HG02981 (cell line): ENCODE measurements around the gene IFRD2.
A peak's percentile ranks its signal among the peaks of the same experiment; 100 is the strongest.

ENCODE experiments used
- ATAC-seq: cut with Tn5 transposase; IDR thresholded peaks from one replicate; pipeline ENCODE4 v1.9.1; 2021; ENCODE audit warnings: mild to moderate bottlenecking, moderate library complexity; ENCODE audit not compliant: unreplicated experiment

IFRD2 gene

GRCh38 chr3:50302095-50303012 is 10.1 kb upstream of the IFRD2 start:
- no peak for ATAC-seq

GRCh38 chr3:50300681-50301254 is 8.5 kb upstream of the IFRD2 start:
- no peak for ATAC-seq

DNA sequence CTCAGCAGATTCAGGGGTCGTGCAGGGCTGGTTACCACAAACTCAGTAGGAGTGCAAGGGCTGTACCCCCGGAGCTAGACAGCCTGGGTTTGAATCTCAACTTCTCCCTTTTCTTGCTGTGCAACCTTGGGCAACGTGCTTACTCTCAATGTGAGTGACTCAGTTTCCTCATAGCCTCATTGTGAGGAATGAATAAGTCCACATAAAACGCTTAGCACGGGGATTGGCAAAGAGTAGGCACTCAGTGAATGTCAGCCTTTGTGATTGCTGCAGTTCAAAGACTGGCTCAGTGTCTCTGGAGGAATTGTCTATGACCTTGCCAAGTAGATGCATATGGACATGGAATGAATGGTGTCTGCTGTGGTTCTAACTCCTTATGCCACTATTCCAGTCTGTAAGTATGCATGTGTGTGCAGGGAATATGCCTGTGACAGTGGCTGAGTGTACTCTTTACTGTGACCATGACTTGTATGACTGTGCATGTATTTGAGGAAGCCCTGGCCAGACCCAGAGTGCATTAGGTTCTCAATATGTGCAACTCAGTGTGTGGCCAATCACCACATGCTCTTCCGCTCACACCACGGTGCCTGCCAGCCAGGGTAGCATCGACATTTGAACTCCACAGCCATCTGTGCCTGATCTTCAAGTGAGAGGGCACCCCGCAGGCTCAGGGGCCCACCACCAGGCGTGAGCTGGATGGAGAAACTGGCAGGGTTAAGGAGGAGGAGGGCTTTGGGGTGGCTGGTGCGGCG is 7.9 kb upstream of the IFRD2 start:
- no peak for ATAC-seq

DNA sequence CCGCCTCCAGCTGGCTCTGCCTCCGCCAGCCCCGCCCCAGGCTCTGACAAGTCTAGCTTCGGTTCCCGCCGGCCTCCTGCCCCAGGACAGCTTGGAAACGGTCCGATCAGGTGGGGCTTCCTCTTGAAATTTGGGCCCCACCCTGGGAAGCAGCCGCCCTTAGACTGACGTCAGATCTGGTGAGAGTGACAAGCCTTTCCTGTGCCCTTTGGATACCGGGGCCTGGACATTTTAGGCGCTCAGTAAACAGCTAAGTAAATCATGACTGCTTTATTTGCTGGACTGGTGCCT is 7.4 kb upstream of the IFRD2 start:
- no peak for ATAC-seq

DNA sequence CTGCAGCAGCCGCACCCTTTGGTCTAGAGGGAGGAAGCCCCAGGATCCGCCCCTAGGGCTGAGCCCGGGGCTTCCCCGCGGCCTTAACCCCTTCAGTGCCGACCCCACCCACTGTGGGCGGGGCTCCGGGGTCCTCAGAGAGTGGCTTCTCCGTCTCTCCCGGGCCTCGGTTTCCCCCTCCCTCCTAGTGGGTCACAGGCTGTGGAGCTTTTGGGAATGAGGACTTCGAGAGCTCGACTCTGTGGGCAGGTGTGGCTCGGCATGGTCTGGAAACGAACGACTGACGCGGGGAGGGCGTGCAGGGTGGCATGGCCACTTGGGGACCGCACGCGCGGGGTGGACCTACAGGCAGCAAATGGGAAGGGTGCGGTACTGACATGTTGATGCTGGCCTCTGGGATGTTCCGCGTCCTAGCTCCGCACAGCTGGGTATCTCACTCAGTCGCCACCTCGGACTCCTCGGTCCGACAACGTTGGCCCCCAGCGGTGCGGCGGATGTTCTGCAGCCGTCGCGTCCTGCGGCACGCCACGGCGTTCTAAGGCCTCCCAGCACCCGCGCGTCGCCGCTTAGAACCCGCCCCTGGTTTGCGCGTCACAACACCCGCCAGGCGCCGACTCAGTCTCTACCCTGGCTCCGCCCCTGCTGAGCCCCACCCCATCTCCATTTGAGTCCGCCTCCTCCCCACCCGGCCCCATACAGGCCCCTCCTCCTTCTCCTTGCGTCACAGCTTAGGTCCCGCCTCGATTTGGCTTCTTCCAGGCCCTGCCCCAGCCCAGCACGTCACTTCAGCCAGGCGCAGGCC is 6.8 kb upstream of the IFRD2 start, which contains the start of the genes HYAL3 and NAA80:
HYAL3 (minus strand) TSS at position 570 of the 802 bp plus-strand sequence. CDS start 3,803 bp downstream, outside the sequence.
NAA80 (minus strand) TSS at position 570 of the 802 bp plus-strand sequence. CDS start 1,942 bp downstream, outside the sequence.
- peak; percentile 86 for ATAC-seq

DNA sequence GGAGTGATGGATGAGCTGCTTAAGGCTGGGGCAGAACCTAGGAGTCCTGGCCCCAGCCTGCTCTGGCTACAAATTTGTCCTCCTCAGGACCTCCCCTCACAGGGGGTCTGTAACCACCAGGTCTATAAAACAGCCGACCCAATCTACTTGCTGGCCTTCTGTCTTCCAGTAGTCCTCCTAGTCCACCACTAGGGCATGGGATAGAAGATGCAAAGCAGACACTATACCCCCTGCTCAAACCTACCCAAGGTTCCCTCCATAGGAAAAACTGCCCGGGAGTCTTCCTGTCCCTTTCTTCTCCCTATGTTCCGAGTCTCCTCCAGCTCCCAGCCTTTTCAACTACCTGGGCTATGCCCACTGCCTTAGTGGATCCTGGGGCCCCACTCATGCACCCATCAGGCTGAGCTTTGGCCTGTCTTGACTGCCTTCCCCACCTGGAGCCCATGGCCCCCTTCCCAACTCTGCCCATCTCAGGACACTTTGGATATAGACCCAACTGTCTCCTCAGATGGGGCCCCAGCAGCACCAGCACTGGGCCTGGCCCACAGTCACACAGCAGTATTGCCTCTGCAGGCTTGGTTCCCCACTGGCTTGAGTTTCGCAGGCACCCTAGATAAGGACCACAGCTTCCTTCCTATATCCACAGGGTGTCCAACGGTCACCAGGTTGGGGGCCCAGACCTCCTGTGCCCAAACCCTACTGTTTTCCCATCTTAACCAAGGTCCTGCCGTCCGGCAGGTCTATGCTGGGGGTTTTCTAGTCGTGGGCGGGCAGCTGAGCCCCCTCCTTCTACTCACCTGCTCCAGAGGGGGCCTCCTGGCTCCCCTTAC is 5.9 kb upstream of the IFRD2 start:
- ATAC-seq, result no peak

DNA sequence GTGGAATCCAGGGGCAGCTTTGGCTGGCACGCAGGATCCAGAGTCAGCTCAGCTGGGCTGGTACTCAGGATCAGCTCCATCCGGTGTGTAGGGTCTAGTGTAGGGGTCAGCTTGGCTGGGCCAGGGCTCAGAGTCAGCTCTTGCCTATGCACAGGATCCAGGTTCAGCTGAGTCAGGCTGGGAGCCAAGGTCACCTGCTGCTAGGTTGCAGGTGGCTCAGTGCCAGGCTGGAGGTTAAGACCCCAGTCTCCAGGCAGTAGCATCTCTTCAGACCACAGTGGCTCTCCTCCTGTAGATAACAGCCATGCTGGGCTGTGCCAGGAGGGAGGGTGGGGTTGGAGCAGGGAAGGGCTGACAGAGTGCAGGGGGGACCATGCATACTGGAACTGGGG is 5.2 kb upstream of the IFRD2 start:
- ATAC-seq, result no peak

DNA sequence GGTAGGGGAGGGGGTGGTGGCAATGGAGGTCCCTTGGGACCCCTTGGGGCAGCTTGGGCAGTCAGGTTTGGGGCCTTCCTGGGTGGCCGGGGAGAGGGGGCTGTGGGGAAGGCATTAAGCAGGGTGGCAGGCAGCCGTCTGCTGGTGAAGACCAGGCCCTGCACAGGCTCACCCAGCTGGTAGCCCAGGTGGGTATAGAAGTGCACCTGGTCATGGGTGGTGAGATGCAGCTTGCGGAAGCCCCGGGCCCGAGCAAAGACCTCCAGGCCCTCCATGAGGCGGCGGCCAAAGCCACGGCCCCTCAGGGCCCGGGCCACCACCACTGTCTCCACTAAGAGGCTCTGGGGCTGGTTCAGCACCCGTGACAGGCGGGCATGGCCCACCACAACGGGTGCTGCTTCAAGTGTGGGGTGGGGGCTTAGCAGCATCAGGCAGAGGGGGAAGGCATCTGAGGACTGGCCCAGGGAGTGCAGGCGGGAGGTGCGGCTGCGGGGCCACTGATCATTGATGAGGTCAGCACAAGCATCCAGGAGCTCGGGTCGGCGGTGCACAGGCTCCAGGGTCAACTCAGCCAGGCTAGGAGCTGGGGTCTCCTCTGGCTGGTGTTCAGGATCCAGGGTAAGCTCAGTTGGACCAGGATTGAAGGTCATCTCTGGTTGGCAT is 4.6 kb upstream of the IFRD2 start:
- ATAC-seq, result no peak

DNA sequence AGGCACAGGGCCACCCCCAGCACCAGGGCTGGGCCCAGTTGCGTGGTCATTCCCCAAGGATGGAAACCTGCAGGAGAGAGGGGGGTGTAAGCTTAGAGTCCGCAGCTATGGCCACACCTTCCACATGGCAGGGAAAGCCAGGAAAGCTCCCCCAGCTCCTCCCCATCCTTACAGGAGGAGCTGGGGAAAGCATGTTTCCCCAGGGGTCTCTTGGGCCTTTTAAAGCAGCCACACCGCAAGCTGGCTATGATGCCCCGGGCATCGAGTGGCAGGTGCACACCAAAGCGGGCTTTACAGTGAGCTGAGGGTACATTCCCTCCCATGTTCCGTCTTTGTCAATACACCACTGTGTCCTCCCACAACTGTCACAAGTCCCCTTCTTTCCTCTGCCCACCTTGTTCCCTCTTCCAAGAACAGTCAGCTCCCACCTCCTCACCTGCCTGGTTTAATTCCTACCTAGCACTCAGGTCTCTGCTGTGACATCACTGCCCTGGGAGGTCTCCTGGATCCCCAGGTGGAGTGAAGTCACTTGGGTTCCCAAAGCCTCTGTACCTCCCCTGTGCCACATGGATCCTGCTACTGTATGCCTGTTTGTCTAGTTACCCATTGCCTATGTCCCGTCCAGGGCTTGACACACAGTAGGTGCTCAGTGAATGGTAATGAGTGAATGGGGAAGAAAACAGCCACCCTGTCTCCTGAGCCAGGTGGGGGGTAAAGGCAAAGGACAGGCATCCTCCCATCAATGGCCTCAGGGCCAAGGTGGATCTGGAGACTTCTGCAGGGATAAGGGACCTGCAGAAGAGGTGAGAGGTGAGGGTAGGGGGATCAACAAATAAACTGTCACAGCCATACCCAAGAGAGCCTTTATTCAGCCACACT is 3.6 kb upstream of the IFRD2 start:
- ATAC-seq, result no peak

GRCh38 chr3:50294492-50295403 is 2.5 kb upstream of the IFRD2 start:
- ATAC-seq, result no peak

- ATAC-seq, result no peak
These were observed 1.9 kb upstream of the IFRD2 start for GRCh38 chr3:50294089-50294488.

GRCh38 chr3:50293079-50293801 is 1.0 kb upstream of the IFRD2 start:
- ATAC-seq, result no peak

GRCh38 chr3:50290161-50290641 is 2.0 kb downstream of the IFRD2 start:
- no peak for ATAC-seq

- ATAC-seq, result no peak
These were observed 3.1 kb downstream of the IFRD2 start for GRCh38 chr3:50289130-50289529.

DNA sequence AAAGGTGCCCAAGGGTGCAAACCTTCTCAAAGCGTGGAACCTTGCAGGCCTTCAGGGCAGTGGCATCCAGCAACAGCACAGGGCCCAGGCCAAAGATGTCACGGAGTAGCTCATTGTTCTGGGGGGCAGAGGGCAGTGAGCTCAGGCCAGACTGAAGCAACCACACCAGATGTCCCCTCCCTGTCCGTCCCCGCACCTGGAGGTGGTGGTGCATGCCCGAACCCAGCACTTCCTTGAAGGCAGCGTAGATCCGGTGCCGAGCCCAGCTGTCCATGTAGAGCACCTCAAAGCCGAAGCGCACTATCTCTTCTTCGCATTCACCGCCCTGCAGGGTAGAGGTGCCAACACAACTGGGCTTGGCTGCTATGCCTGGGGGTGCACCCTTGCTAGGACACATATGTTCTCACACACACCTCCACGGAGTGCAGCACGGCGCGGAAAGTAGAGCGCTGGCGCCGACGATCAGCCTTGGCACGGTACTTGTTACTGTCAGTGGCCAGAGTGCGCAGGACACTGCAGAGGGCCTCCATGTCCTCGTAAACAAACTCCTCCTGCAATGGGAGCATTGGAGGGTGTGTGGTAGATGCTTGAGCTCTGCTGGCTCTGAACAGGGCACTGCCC is 3.7 kb downstream of the IFRD2 start:
- no peak for ATAC-seq

DNA sequence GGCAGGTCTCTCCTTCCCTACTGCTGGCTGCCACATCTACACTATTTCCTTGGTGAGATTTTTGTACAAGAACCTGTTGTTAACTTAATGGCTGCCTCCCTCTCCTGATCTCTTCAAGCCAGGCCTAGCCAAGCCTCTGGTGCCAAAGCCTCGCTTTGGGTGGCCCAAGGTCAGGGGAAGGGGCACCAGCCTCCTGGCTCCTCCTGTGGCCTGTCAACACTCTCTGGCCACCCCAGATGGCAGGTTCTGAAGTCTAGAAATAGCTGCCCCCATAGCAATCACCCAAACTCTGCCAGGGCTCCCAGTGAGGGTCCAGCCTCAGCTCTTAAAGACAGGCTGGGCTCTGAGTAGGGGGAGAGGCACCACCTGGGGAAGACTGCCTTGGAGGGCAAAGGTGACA is 5.0 kb downstream of the IFRD2 start:
- no peak for ATAC-seq
